CD14-positive monocyte (primary cell): ENCODE measurements around the gene PDE4B. TPM values are rescaled to one million over a fixed set of nuclear protein-coding genes. Genes with fewer than 3 reads are reported as not detected.

ENCODE experiments used
- DNase-seq, 3 donors: peaks; one replicate each; pipeline ENCODE4 v3.0.0-alpha.2; 2011 to 2022
- H2AFZ ChIP-seq: 2 replicates; pipeline ENCODE4 v1.6.0; 2012; ENCODE audit warnings: mild to moderate bottlenecking, low read depth, low read length, inconsistent platforms; ENCODE audit not compliant: insufficient read depth, poor library complexity, severe bottlenecking
- H3K27ac ChIP-seq, 2 donors: 1 replicate in 1 of 2; 2 replicates in 1 of 2; pipeline ENCODE4 v1.5.1; 2012 to 2013; ENCODE audit warnings: low read length in 2 of 2, control low read depth in 1 of 2, inconsistent platforms in 1 of 2, low read depth in 1 of 2, mild to moderate bottlenecking in 1 of 2
- H3K27me3 ChIP-seq, 2 donors: one replicate each; pipeline versions ENCODE4 v1.6.0 to v1.6.1; 2011 to 2013; ENCODE audit warnings: low read length in 2 of 2; ENCODE audit not compliant: control insufficient read depth in 2 of 2, insufficient read depth in 2 of 2
- H3K36me3 ChIP-seq, 2 donors: replicated peaks in 1 of 2; 1 replicate in 1 of 2; 2 replicates in 1 of 2; pipeline versions ENCODE4 v1.5.1 to v1.6.1; 2012 to 2013; ENCODE audit warnings: low read length in 2 of 2, control low read depth in 1 of 2, inconsistent platforms in 1 of 2, mild to moderate bottlenecking in 1 of 2; ENCODE audit not compliant: insufficient read depth in 2 of 2, control insufficient read depth in 1 of 2
- H3K4me1 ChIP-seq, 2 donors: 1 replicate in 1 of 2; 2 replicates in 1 of 2; pipeline versions ENCODE4 v1.5.1 to v1.6.1; 2012 to 2013; ENCODE audit warnings: low read length in 2 of 2, control low read depth in 1 of 2, inconsistent platforms in 1 of 2, mild to moderate bottlenecking in 1 of 2, moderate library complexity in 1 of 2; ENCODE audit not compliant: insufficient read depth in 2 of 2, control insufficient read depth in 1 of 2
- H3K4me2 ChIP-seq: replicated peaks from 2 replicates; pipeline ENCODE3; 2012; ENCODE audit warnings: low read length, moderate library complexity, mild to moderate bottlenecking; ENCODE audit not compliant: poor library complexity, severe bottlenecking; ENCODE audit errors: extremely low read depth
- H3K4me3 ChIP-seq, 3 experiments: fragments of 200-600 bp in 1 of 3; sonication (generic) in 1 of 3; replicated peaks in 1 of 3; 1 replicate in 2 of 3; 2 replicates in 1 of 3; pipeline ENCODE4 v1.5.1; 2011 to 2013; ENCODE audit warnings: low read length in 3 of 3, mild to moderate bottlenecking in 3 of 3, control low read depth in 2 of 3, low read depth in 2 of 3, inconsistent platforms in 1 of 3, moderate library complexity in 1 of 3
- H3K79me2 ChIP-seq: 2 replicates; pipeline ENCODE4 v1.6.0; 2012; ENCODE audit warnings: mild to moderate bottlenecking, control low read depth, inconsistent platforms, low read length, moderate library complexity; ENCODE audit not compliant: insufficient read depth
- H3K9ac ChIP-seq: 2 replicates; pipeline ENCODE4 v1.6.0; 2017; ENCODE audit warnings: low read length, mild to moderate bottlenecking; ENCODE audit not compliant: insufficient read depth, poor library complexity, severe bottlenecking
- H3K9me3 ChIP-seq, 2 donors: replicated peaks in 1 of 2; 1 replicate in 1 of 2; 2 replicates in 1 of 2; pipeline versions ENCODE4 v1.5.1 to v1.6.1; 2012 to 2013; ENCODE audit warnings: low read length in 2 of 2, control low read depth in 1 of 2; ENCODE audit not compliant: control insufficient read depth in 1 of 2, insufficient read depth in 1 of 2
- H4K20me1 ChIP-seq: 2 replicates; pipeline ENCODE4 v1.6.0; 2012; ENCODE audit warnings: mild to moderate bottlenecking, low read length, control low read depth, moderate library complexity; ENCODE audit not compliant: insufficient read depth
- H3K27ac Mint-ChIP-seq, 7 donors: one replicate each; pipeline ENCODE4 v1.8.0; 2020; ENCODE audit warnings: mild to moderate bottlenecking in 7 of 7, mixed read lengths in 7 of 7, moderate library complexity in 6 of 7, inconsistent platforms in 2 of 7
- H3K27me3 Mint-ChIP-seq, 3 donors: one replicate each; pipeline ENCODE4 v1.8.0; 2021 to 2022; ENCODE audit warnings: low read depth in 3 of 3, mild to moderate bottlenecking in 3 of 3, mixed read lengths in 3 of 3, moderate library complexity in 3 of 3, inconsistent platforms in 1 of 3
- H3K36me3 Mint-ChIP-seq, 2 donors: one replicate each; pipeline ENCODE4 v1.8.0; 2020; ENCODE audit warnings: mixed read lengths in 2 of 2, inconsistent platforms in 1 of 2, mild to moderate bottlenecking in 1 of 2
- H3K4me1 Mint-ChIP-seq: one replicate; pipeline ENCODE4 v1.8.0; 2020; ENCODE audit warnings: mild to moderate bottlenecking, mixed read lengths
- H3K4me3 Mint-ChIP-seq, 2 donors: one replicate each; pipeline ENCODE4 v1.8.0; 2020; ENCODE audit warnings: mild to moderate bottlenecking in 2 of 2, mixed read lengths in 2 of 2, moderate library complexity in 1 of 2
- H3K9me3 Mint-ChIP-seq, 7 donors: one replicate each; pipeline ENCODE4 v1.8.0; 2020 to 2022; ENCODE audit warnings: mixed read lengths in 7 of 7, mild to moderate bottlenecking in 6 of 7, moderate library complexity in 6 of 7, inconsistent platforms in 2 of 7
- WGBS: methylation state at CpG from one replicate; pipeline ENCODE4 v1.1.5; 2013; ENCODE audit warnings: missing lambda C conversion rate; ENCODE audit not compliant: insufficient coverage; 5-methylcytosine and 5-hydroxymethylcytosine counted together
- intact Hi-C, 2 donors: fragments of 100-400 bp; cut with micrococcal nuclease; formaldehyde crosslinking; loops; one replicate each; pipeline versions ENCODE4 v1.15.0 to v1.15.1; 2023
- polyA plus RNA-seq, 3 donors: library from polyadenylated mRNA; depleted of rRNA in 1 of 3; unstranded in 2 of 3; stranded (reverse) in 1 of 3; fragments of 300-500 nt in 2 of 3; fragments of >200 nt in 1 of 3; fragmentation: Illumina TruSeq in 2 of 3; gene quantifications; 1 replicate in 2 of 3; 2 replicates in 1 of 3; pipeline ENCODE4 v1.2.3, GENCODE V29; 2012 to 2021
- TF ChIP-seq, protein P1 (sequence below): fragments of 200-600 bp; IDR thresholded peaks from one replicate; pipeline ENCODE4 v1.8.0; 2022; ENCODE audit warnings: antibody characterized with exemption, mild to moderate bottlenecking

PDE4B gene
- polyA plus RNA-seq, 3 donors = 17.2 to 52.8 (median 25.2) TPM

- H3K27me3 Mint-ChIP-seq = no peaks in the 10 kb centered on the region
- peaks cover 16 to 26% (median 20%) of the 10 kb centered on the region in 7 donors for H3K9me3 Mint-ChIP-seq
- no peaks in the 10 kb centered on the region for H3K79me2 ChIP-seq
- H3K36me3 ChIP-seq = no peaks in the 10 kb centered on the region
- no peak overlapping the region for H3K4me3 Mint-ChIP-seq
- H3K27me3 ChIP-seq = no peaks in the 10 kb centered on the region
- no peak overlapping the region for H3K4me3 ChIP-seq
- TF ChIP-seq, protein P1, sequence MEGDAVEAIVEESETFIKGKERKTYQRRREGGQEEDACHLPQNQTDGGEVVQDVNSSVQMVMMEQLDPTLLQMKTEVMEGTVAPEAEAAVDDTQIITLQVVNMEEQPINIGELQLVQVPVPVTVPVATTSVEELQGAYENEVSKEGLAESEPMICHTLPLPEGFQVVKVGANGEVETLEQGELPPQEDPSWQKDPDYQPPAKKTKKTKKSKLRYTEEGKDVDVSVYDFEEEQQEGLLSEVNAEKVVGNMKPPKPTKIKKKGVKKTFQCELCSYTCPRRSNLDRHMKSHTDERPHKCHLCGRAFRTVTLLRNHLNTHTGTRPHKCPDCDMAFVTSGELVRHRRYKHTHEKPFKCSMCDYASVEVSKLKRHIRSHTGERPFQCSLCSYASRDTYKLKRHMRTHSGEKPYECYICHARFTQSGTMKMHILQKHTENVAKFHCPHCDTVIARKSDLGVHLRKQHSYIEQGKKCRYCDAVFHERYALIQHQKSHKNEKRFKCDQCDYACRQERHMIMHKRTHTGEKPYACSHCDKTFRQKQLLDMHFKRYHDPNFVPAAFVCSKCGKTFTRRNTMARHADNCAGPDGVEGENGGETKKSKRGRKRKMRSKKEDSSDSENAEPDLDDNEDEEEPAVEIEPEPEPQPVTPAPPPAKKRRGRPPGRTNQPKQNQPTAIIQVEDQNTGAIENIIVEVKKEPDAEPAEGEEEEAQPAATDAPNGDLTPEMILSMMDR = no peak
- no peak overlapping the region for H3K27ac ChIP-seq
- H3K36me3 Mint-ChIP-seq = no peaks in the 10 kb centered on the region
- no peaks in the 10 kb centered on the region for H4K20me1 ChIP-seq
- no peak for DNase-seq
- peaks cover 15 to 22% of the 10 kb centered on the region in 2 donors for H3K9me3 ChIP-seq
- H3K4me1 Mint-ChIP-seq = no peaks in the 10 kb centered on the region
- no peaks in the 10 kb centered on the region for H3K4me1 ChIP-seq
- no peak overlapping the region for H2AFZ ChIP-seq
- no peak overlapping the region for H3K27ac Mint-ChIP-seq
- intact Hi-C loops = no loop called here
- H3K9ac ChIP-seq = no peak overlapping the region
- no peak overlapping the region for H3K4me2 ChIP-seq
- WGBS = no CpG with 5 or more reads among the region's 2 CpGs
Measured at GRCh38 chr1:65971547-65971946, 178.9 kb downstream of the PDE4B start.

- H3K9ac ChIP-seq = no peak overlapping the region
- no peaks in the 10 kb centered on the region for H3K27me3 ChIP-seq
- no peaks in the 10 kb centered on the region for H3K4me1 ChIP-seq
- DNase-seq = no peak
- TF ChIP-seq, protein P1 = no peak
- no peak overlapping the region for H2AFZ ChIP-seq
- 100% methylated on average over 1 of the region's 1 CpG for WGBS
- no peaks in the 10 kb centered on the region for H3K4me1 Mint-ChIP-seq
- no peaks in the 10 kb centered on the region for H3K27me3 Mint-ChIP-seq
- peaks cover 14 to 26% (median 22%) of the 10 kb centered on the region in 7 donors for H3K9me3 Mint-ChIP-seq
- no peaks in the 10 kb centered on the region for H3K79me2 ChIP-seq
- no peaks in the 10 kb centered on the region for H3K36me3 Mint-ChIP-seq
- H3K27ac Mint-ChIP-seq = no peak overlapping the region
- no peak overlapping the region for H3K4me3 Mint-ChIP-seq
- intact Hi-C loops = no loop called here
- peaks cover 15 to 31% of the 10 kb centered on the region in 2 donors for H3K9me3 ChIP-seq
- no peak overlapping the region for H3K4me3 ChIP-seq
- no peaks in the 10 kb centered on the region for H4K20me1 ChIP-seq
- no peak overlapping the region for H3K4me2 ChIP-seq
- no peaks in the 10 kb centered on the region for H3K36me3 ChIP-seq
- no peak overlapping the region for H3K27ac ChIP-seq
Measured at GRCh38 chr1:65975708-65976107, 183.0 kb downstream of the PDE4B start.
